HG02678 (cell line): ENCODE data around the gene SPACA6.
"Not testable (repeated sequence)": the region's sequence is repeated elsewhere in the genome, so short reads cannot be mapped to it uniquely, and the experiment has no call there.

ENCODE experiments used
- ATAC-seq: cut with Tn5 transposase; IDR thresholded peaks from one replicate; pipeline ENCODE4 v1.9.1; 2021; ENCODE audit warnings: mild to moderate bottlenecking, moderate library complexity; ENCODE audit not compliant: unreplicated experiment

Gene SPACA6

DNA sequence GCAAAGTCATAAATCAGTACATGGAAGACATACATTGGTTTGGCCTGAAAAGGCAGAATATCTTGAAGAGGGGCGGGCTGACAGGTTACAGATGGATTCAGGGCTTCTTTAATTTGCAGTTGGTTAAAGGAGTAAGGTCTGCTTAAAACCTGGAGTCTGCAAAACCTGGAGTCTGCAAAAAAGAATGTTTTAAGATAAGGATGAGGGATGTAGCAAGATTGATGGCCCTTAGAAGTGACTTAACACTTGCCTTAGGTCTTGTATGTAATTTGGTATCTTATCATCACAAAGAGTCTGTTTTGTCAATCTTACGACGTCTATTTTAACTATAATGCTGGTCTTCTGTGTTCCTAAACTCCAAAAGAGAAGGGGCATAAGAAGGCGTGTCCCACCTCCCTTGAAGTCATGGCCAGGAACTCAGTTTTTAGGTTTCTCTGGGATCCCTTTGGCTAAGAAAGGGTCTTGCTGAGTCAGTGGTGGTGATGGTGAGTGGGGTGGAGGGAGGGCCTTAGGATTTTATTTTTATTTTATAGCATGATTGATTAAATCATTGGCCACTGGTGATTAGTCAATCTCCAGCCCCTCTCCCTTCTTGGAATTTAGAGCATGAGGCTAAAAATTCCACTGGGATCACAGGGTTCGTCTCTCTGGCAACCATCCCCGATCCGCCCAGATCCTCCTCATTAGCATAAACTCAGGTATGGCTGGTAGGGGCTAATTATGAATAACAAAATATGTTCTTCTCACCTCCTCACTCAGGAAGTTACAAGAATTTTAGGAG lies 40.8 kb downstream of the SPACA6 start:
- no peak for ATAC-seq

DNA sequence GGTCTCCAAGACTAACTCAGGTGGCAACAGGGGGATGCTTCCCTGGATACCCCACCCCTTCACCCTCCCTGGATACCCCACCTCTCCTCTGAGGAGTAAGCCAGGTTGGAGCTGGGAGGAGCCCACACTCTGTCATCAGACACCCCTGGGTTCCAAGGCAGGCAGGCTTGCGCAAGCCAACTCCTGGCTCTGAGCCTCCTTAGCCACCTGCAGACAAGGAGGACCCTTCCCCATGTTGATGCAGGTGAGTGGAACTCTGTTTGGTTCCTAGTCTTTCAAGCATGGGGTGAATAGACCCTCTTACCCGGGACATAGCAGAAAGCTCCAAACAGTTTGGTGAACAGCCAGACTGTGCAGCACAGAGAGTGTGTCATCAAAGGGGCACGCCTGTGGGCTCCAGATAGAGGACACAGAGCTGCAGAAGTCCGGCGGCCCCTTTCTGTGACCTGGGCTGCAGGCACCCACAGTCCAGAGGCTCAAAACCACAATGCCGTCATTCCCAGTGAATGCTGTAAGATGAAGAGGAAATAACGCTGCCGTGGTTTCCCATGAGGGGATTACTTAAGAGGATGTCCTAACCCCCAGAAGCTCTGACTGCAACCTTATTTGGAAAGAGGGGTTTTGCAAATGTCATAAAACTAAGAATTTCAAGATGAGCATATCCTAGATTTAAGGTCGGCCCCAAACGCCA lies 42.8 kb downstream of the SPACA6 start:
- ATAC-seq = no peak

DNA sequence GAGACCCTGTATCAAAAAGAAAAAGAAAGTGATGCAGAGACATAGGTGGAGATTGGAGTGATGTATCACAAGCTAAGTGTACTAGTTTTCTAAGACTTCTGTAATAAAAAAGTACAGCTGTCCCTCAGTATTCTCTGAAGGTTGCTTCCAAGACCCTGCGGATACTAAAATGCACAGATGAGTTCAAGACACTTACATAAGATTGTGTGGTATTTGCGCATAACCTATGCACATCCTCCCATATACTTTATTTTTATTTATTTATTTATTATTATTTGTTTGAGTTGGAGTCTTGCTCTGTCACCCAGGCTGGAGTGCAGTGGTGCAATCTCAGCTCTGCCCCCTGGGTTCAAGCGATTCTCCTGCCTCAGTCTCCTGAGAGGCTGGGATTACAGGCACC lies 44.3 kb downstream of the SPACA6 start:
- no peak for ATAC-seq

DNA sequence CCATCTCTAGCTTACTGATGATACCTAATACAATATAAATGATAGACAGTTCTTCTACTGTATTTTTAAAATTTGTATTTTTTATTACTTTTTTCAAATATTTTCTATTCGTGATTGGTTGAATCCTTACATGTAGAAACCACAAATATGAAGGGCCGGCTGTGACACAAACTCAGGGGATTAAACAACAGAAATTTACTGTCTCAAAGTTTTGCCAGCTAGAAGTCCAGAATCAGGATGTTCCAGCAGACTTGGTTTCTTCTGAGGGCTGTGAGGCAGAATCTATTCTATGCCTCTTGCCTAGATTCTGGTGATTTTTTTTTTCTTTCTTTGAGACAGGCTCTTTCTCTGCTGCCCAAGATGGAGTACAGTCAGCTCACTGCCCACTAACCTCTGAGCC lies 44.8 kb downstream of the SPACA6 start:
- no peak for ATAC-seq

DNA sequence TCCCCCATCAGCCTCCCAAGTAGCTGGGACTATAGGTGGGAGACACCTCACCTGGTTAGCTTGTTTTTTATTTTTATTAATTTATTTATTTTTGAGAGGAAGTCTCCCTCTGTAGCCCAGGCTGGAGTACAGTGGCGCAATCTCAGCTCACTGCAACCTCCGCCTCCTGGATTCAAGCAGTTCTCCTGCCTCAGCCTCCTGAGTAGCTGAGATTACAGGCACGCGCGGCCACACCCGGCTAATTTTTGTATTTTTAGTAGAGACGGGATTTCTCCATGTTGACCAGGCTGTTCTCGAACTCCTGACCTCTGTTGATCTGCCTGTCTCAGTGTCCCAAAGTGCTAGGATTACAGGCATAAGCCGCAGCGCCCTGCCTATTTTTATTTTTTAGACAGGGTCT lies 45.4 kb downstream of the SPACA6 start:
- ATAC-seq = not testable (repeated sequence)

DNA sequence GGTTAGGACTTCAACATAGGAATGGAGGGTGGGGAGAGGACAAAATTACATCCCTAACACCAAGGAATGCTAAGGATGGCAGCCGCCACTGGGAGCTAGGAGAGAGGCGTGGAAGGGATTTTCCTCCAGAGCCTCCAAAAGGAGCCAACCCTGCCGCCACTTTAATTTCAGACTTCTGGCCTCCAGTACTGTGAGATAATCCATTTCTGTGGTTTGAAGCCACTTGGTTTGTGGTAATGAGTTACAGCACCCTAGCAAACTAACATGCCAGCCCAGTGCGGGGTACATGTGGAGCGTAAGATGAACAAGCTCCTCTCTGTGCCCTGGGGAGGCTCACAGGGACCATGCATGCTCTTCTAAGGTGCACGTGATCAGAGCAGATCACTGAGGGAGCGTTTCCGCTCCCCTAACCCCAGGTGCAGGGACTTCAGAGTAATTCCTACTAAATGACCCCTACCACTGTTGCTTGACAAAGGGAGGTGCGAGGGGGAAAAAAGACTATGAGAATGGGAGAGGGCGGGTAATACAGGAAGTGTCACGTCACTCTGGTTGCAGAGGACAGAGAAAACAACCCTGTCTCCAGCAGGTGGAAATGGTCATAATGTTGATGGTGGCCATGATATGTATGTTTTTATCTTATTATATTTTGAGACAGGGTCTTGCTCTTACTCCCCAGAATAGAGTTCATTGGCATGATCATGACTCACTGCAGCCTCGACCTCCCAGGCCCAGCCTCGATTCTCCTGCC lies 46.5 kb downstream of the SPACA6 start:
- ATAC-seq = no peak

DNA sequence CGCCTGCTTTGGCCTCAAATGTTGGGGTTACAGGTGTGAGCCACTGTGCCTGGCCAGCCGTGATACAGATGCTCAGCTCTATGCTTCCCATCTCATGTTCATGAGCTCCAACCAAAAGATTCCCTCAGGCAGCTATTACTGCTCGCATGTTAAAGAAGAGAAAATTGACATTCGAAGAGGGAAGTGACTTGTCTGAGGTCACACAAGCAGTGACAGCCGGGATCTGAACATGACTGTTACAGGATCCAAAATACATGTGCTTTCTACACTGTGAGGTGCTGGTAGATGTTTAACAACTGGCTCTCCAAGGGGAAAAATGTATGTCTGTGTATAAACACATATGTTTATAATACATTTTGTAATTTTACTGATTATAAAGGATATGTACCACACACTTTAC lies 47.2 kb downstream of the SPACA6 start:
- no peak for ATAC-seq

DNA sequence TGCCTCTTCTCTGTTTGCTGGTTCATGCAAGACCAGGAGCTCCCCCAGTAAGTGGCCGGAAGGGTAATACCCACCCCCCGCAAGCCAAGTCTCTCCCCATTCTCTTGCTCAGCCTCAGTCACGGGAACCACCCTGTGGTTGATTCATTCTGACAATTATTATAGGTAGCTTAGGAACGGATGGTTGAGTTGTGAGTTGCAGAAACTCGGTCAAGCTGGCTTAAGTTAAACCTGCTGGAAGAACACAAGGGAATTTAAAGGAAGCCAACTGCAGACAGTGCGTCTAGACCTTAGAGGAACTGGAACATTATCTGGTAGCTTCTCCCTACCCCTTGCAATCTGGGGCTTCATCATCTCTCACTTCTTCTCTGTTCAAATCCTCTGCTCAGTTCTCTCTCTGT lies 49.7 kb downstream of the SPACA6 start:
- no peak for ATAC-seq

DNA sequence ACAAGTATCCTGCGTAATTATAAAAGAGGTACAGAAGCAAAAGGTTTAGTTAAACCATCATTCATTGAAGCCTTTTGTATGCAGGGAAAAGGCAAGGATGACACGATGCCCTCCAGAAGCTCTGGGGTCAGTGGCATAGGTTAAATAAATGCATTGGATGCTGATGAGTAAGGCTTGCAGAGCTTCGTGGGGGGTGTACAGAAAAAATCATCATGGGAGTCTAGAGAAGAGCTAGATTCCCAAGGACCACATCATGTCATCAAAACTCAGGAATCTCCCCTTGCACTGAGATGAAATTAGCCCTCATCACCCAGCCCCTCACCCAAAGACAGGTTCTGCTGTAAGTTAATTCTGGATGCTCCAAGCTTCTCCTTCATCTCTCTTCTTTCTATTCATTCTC lies 50.3 kb downstream of the SPACA6 start:
- no peak for ATAC-seq

DNA sequence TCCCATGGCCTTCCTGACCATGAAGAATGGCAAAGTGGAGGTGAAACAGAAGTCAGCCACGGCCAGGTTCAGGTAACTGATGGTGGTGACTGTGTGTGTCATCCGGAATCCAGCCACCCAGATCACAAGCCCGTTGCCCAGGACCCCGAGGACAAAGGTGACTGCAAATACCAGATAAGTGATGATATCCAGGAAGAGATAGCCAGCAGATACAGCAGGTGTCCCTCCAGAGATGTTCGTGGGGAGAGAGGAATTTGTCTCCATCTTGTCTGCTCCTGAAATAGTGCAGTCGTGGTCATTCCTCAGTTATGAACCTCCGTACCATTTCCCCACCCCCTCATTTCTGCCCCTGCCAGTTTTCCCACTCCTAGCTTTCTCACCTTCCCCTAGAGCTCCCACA lies 53.6 kb downstream of the SPACA6 start:
- no peak for ATAC-seq

DNA sequence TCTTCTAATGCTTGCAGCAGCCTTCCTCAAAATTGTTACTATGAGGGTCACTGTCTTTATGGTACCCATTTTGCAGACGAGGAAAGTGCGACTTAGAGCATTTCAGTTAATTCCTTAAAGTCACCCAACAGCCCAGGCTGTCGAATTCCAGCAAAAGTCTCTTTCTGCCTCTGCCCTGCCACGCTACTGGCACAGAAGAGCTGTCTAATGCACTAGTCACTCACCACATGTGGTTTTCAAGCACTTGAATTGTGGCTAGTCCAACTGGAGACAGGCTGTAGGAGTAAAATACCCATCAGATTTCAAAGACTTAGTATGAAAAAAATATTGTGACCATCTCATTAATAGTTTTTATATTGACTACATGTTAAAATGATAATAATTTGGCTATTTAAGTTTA lies 56.8 kb downstream of the SPACA6 start:
- ATAC-seq = no peak

DNA sequence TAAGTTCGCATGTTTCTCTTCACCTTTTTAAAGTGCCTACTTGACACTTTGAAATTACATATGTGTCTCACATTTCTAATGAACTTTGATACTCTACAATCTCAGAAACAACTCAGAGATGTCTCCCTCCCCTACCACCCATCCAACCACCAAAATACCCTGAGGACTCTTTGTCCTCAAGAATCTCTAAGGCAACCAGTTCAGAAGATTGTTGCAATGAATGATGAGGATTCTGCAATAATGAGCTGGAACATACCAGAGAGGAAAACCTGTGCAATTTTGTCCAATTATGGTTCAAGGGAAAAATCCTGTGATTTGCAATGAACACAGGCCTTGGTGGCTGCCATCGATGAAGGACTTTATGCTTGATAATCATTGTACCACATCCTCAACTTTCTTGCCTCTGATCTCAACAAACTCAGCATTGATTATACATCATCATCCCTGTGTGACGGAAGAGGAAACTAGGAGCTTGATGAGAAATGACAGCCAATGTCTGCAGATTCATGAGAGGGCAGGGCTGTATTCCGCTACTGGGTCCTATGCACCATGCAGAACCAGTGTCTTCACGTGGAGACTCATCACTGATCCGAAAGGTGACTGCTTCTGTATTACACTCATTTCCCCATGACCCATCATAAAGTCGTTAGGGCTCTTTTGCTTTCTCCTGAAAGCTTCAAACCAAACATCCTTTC lies 57.4 kb downstream of the SPACA6 start:
- no peak for ATAC-seq

DNA sequence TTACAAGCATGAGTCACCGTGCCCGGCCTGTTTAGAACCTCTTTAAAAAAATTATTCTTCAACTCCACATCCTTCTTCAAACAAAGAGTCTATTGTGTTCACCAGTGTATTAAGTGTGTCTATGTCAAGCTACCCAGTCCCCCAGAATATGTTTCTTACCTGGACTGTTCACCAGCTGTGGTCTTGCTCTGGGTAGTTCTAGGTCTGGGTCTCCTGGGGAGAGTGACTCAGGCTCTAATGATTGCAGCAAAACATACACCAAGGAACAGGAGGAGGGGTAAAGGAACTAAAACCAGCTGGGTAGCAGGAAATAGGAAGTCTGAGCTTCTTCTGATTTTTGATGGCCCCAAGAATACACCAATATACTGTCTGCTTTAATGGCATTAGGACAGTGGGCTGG lies 58.5 kb downstream of the SPACA6 start, which contains the start of gene FPR1:
Gene FPR1, minus strand, starts transcription at position 224 of the 400 bp plus-strand sequence. CDS start 4,884 bp downstream, outside the sequence.
- ATAC-seq = no peak

DNA sequence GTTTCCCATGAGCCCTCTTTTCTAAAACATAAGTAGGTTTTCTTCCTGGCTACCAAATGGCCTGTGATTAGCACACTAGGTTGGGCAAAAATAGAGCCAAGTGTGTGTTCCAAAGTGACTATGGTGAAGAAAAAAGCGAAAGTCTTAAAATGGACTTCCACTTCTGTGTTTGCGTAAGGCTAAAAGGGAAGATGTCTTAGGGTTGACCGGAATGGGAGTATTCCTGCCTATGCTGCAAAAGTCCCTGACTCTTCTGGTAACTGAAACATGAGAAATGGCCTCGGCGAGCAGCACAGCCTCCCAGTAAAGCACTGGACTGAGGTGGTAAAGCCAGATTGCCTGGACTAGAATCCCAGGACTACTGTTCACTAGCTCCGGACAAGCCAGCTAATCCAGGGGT lies 61.0 kb downstream of the SPACA6 start:
- no peak for ATAC-seq

DNA sequence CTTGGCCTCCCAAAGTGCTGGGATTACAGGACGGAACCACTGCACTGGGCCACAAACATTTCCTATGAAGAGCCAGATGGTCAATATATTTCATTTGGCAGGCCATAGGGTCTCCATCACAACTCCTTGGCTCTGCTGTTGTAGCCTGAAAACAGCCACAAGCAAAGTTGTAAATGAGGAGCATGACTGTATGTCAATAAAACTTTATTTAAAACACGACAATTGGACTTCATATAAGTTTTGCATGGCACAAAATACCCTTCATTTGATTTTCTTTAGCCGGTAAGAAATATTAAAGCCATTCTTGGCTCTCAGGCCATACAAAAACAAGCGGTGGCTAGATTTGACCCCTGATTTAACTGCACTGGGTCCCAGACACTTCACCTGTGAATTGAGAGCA lies 61.6 kb downstream of the SPACA6 start:
- ATAC-seq = no peak
